GM23338 (cell line): Measurements from ENCODE around the gene SLC25A47. TPM values are rescaled to one million over a fixed set of nuclear protein-coding genes. Genes with fewer than 3 reads are reported as not detected.

Experiments used
- ATAC-seq: fragments of 200-7000 bp; cut with Tn5 transposase; 3 replicates; pipeline ENCODE4 v1.9.1; 2020
- DNase-seq: peaks from one replicate; pipeline ENCODE4 v3.0.0-alpha.2; 2015; ENCODE audit warnings: low spot score
- H2AFZ ChIP-seq: fragments of 200-600 bp; sonication (generic); 2 replicates; pipeline ENCODE4 v1.8.0; 2016; ENCODE audit warnings: antibody characterized with exemption, mild to moderate bottlenecking, moderate library complexity
- H3F3A ChIP-seq: fragments of 200-600 bp; sonication (generic); replicated peaks from 2 replicates; pipeline ENCODE4 v1.8.0; 2017; ENCODE audit warnings: antibody characterized with exemption, mixed run types, low read depth
- H3K27ac ChIP-seq: fragments of 200-600 bp; sonication (generic); 2 replicates; pipeline ENCODE4 v1.6.1; 2016; ENCODE audit warnings: low read depth
- H3K27me3 ChIP-seq: fragments of 200-600 bp; sonication (generic); 2 replicates; pipeline ENCODE4 v1.8.0; 2016; ENCODE audit warnings: mild to moderate bottlenecking, mixed run types, moderate library complexity; ENCODE audit not compliant: insufficient read depth
- H3K36me3 ChIP-seq: fragments of 200-600 bp; sonication (generic); 2 replicates; pipeline ENCODE4 v1.8.0; 2016; ENCODE audit warnings: mild to moderate bottlenecking; ENCODE audit not compliant: insufficient read depth
- H3K4me1 ChIP-seq: fragments of 200-600 bp; sonication (generic); 2 replicates; pipeline ENCODE4 v1.8.0; 2016; ENCODE audit warnings: mild to moderate bottlenecking, moderate library complexity; ENCODE audit not compliant: insufficient read depth
- H3K4me2 ChIP-seq: fragments of 200-600 bp; sonication (generic); 2 replicates; pipeline ENCODE4 v1.7.1; 2017; ENCODE audit warnings: mixed run types
- H3K4me3 ChIP-seq: fragments of 200-600 bp; sonication (generic); 2 replicates; pipeline ENCODE4 v1.6.1; 2016; ENCODE audit warnings: mixed run types
- H3K79me2 ChIP-seq: fragments of 200-600 bp; sonication (generic); replicated peaks from 2 replicates; pipeline ENCODE4 v1.8.0; 2017; ENCODE audit warnings: mild to moderate bottlenecking; ENCODE audit not compliant: insufficient read depth
- H3K9me2 ChIP-seq: fragments of 200-600 bp; sonication (generic); 2 replicates; pipeline ENCODE4 v1.8.0; 2017; ENCODE audit not compliant: insufficient read depth
- H4K20me1 ChIP-seq: fragments of 200-600 bp; sonication (generic); replicated peaks from 2 replicates; pipeline ENCODE4 v1.8.0; 2017; ENCODE audit warnings: mild to moderate bottlenecking; ENCODE audit not compliant: insufficient read depth
- H3K27ac Mint-ChIP-seq: 2 replicates; pipeline ENCODE4 v1.8.0; 2020; ENCODE audit warnings: inconsistent platforms, mild to moderate bottlenecking, moderate library complexity, mixed read lengths
- H3K27me3 Mint-ChIP-seq: 3 replicates; pipeline ENCODE4 v1.8.0; 2022; ENCODE audit warnings: low read depth, mild to moderate bottlenecking, moderate library complexity, mixed read lengths, inconsistent platforms; ENCODE audit not compliant: insufficient read depth, poor library complexity
- H3K36me3 Mint-ChIP-seq: 3 replicates; pipeline ENCODE4 v1.8.0; 2021; ENCODE audit warnings: low read depth, mild to moderate bottlenecking, inconsistent platforms, moderate library complexity, mixed read lengths
- H3K4me1 Mint-ChIP-seq: 3 replicates; pipeline ENCODE4 v1.8.0; 2020; ENCODE audit warnings: mild to moderate bottlenecking, inconsistent platforms, mixed read lengths
- H3K4me3 Mint-ChIP-seq: 3 replicates; pipeline ENCODE4 v1.8.0; 2021; ENCODE audit warnings: moderate library complexity, mild to moderate bottlenecking, inconsistent platforms, mixed read lengths
- H3K9me3 Mint-ChIP-seq: 3 replicates; pipeline ENCODE4 v1.8.0; 2020; ENCODE audit warnings: moderate library complexity, mild to moderate bottlenecking, inconsistent platforms, mixed read lengths
- CREB1 ChIP-seq: fragments of 250-450 bp; sonication (Bioruptor Pico); IDR thresholded peaks from 2 replicates; pipeline ENCODE4 v1.5.0; 2020; ENCODE audit warnings: low read depth, mild to moderate bottlenecking, moderate library complexity
- EZH2 ChIP-seq: fragments of 200-600 bp; sonication (generic); IDR thresholded peaks from one replicate; pipeline ENCODE4 v1.8.0; 2017; ENCODE audit warnings: antibody characterized with exemption, mild to moderate bottlenecking, low read depth; ENCODE audit not compliant: unreplicated experiment
- EZH2phosphoT487 ChIP-seq: fragments of 200-600 bp; sonication (generic); IDR thresholded peaks from one replicate; pipeline ENCODE4 v1.8.1; 2018; ENCODE audit warnings: antibody characterized with exemption; ENCODE audit not compliant: unreplicated experiment
- NANOG ChIP-seq: IDR thresholded peaks from 2 replicates; pipeline ENCODE4 v1.6.1; 2016; ENCODE audit warnings: antibody characterized with exemption, borderline replicate concordance
- ZNF331 ChIP-seq: fragments of 250-450 bp; sonication (Bioruptor Pico); IDR thresholded peaks from 2 replicates; pipeline ENCODE4 v1.5.0; 2020; ENCODE audit warnings: low read depth, mild to moderate bottlenecking, moderate library complexity
- polyA plus RNA-seq: library from polyadenylated mRNA; unstranded; fragments of >200 nt; fragmentation: Nextera tagmentation; extraction: Ambion mirVana; gene quantifications from 2 replicates; pipeline ENCODE4 v1.2.1, GENCODE V29; 2016
- total RNA-seq: library from RNA; depleted of rRNA; stranded (reverse); fragments of >200 nt; shearing (Covaris generic); gene quantifications from 2 replicates; pipeline ENCODE4 v1.2.3, GENCODE V29; 2014
- TF ChIP-seq, protein P1 (sequence below): fragments of 250-450 bp; sonication (Bioruptor Pico); IDR thresholded peaks from 2 replicates; pipeline ENCODE4 v1.5.0; 2020; ENCODE audit warnings: mild to moderate bottlenecking, moderate library complexity
- TF ChIP-seq, protein P2 (sequence below): IDR thresholded peaks from 2 replicates; pipeline ENCODE4 v1.6.1; 2016; ENCODE audit warnings: antibody characterized with exemption
- TF ChIP-seq, protein P3 (sequence below): IDR thresholded peaks from one replicate; pipeline ENCODE4 v1.6.1; 2018; ENCODE audit warnings: antibody characterized with exemption; ENCODE audit not compliant: unreplicated experiment

Gene SLC25A47
- total and polyA plus RNA-seq, 2 experiments from 2014 or later = not detected

DNA sequence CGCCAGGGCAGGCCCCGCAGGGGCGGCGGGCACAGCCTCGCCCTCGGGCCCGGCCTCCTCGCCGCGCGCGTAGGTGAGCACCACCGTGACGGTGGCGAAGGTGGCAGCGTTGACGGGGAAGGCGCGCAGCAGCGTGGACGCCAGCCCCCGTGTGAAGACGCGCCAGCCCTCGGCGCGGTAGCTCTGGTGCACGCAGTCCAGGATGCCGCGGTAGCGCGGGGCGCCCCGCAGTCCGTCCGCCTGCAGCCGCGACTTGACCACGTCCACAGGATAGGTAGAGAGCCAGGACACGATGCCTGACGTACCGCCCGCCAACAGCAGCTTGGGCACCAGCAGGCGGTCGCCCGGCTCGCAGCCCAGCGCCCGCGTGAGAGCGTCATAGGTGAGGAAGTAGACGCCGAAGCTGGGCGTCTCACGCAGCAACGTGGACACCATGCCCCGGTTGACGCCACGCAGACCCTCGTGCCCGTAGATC is 30.8 kb upstream of the SLC25A47 start:
- H2AFZ ChIP-seq = no peak overlapping the region
- no peaks in the 10 kb centered on the region for H3K9me2 ChIP-seq
- Mint-ChIP-seq H3K4me3 (no peak overlapping the region), H3K27me3 (peaks cover 6% of the 10 kb centered on the region), H3K4me1 (peaks cover 26% of the 10 kb centered on the region), H3K36me3 (peaks cover 43% of the 10 kb centered on the region), H3K9me3 (no peaks in the 10 kb centered on the region), H3K27ac (no peak overlapping the region)
- H3K4me3 ChIP-seq = no peak overlapping the region
- H4K20me1 ChIP-seq = peaks cover 27% of the 10 kb centered on the region
- H3K27ac ChIP-seq = no peak overlapping the region
- no peak overlapping the region for H3K4me2 ChIP-seq
- no peaks in the 10 kb centered on the region; the same call in 1 of the 2 replicates for H3K36me3 ChIP-seq
- TF ChIP-seq, protein P1, sequence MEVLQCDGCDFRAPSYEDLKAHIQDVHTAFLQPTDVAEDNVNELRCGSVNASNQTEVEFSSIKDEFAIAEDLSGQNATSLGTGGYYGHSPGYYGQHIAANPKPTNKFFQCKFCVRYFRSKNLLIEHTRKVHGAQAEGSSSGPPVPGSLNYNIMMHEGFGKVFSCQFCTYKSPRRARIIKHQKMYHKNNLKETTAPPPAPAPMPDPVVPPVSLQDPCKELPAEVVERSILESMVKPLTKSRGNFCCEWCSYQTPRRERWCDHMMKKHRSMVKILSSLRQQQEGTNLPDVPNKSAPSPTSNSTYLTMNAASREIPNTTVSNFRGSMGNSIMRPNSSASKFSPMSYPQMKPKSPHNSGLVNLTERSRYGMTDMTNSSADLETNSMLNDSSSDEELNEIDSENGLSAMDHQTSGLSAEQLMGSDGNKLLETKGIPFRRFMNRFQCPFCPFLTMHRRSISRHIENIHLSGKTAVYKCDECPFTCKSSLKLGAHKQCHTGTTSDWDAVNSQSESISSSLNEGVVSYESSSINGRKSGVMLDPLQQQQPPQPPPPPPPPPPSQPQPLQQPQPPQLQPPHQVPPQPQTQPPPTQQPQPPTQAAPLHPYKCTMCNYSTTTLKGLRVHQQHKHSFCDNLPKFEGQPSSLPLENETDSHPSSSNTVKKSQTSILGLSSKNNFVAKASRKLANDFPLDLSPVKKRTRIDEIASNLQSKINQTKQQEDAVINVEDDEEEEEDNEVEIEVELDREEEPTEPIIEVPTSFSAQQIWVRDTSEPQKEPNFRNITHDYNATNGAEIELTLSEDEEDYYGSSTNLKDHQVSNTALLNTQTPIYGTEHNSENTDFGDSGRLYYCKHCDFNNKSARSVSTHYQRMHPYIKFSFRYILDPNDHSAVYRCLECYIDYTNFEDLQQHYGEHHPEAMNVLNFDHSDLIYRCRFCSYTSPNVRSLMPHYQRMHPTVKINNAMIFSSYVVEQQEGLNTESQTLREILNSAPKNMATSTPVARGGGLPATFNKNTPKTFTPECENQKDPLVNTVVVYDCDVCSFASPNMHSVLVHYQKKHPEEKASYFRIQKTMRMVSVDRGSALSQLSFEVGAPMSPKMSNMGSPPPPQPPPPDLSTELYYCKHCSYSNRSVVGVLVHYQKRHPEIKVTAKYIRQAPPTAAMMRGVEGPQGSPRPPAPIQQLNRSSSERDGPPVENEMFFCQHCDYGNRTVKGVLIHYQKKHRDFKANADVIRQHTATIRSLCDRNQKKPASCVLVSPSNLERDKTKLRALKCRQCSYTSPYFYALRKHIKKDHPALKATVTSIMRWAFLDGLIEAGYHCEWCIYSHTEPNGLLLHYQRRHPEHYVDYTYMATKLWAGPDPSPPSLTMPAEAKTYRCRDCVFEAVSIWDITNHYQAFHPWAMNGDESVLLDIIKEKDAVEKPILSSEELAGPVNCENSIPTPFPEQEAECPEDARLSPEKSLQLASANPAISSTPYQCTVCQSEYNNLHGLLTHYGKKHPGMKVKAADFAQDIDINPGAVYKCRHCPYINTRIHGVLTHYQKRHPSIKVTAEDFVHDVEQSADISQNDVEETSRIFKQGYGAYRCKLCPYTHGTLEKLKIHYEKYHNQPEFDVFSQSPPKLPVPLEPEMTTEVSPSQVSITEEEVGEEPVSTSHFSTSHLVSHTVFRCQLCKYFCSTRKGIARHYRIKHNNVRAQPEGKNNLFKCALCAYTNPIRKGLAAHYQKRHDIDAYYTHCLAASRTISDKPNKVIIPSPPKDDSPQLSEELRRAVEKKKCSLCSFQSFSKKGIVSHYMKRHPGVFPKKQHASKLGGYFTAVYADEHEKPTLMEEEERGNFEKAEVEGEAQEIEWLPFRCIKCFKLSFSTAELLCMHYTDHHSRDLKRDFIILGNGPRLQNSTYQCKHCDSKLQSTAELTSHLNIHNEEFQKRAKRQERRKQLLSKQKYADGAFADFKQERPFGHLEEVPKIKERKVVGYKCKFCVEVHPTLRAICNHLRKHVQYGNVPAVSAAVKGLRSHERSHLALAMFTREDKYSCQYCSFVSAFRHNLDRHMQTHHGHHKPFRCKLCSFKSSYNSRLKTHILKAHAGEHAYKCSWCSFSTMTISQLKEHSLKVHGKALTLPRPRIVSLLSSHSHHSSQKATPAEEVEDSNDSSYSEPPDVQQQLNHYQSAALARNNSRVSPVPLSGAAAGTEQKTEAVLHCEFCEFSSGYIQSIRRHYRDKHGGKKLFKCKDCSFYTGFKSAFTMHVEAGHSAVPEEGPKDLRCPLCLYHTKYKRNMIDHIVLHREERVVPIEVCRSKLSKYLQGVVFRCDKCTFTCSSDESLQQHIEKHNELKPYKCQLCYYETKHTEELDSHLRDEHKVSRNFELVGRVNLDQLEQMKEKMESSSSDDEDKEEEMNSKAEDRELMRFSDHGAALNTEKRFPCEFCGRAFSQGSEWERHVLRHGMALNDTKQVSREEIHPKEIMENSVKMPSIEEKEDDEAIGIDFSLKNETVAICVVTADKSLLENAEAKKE (CRISPR knock-in tag) = no peak
- TF ChIP-seq ZNF331 (CRISPR knock-in tag) (no peak), NANOG (no peak), EZH2phosphoT487 (no peak), CREB1 (no peak), EZH2 (no peak)
- TF ChIP-seq, protein P2, sequence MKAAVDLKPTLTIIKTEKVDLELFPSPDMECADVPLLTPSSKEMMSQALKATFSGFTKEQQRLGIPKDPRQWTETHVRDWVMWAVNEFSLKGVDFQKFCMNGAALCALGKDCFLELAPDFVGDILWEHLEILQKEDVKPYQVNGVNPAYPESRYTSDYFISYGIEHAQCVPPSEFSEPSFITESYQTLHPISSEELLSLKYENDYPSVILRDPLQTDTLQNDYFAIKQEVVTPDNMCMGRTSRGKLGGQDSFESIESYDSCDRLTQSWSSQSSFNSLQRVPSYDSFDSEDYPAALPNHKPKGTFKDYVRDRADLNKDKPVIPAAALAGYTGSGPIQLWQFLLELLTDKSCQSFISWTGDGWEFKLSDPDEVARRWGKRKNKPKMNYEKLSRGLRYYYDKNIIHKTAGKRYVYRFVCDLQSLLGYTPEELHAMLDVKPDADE = no peak
- TF ChIP-seq, protein P3, sequence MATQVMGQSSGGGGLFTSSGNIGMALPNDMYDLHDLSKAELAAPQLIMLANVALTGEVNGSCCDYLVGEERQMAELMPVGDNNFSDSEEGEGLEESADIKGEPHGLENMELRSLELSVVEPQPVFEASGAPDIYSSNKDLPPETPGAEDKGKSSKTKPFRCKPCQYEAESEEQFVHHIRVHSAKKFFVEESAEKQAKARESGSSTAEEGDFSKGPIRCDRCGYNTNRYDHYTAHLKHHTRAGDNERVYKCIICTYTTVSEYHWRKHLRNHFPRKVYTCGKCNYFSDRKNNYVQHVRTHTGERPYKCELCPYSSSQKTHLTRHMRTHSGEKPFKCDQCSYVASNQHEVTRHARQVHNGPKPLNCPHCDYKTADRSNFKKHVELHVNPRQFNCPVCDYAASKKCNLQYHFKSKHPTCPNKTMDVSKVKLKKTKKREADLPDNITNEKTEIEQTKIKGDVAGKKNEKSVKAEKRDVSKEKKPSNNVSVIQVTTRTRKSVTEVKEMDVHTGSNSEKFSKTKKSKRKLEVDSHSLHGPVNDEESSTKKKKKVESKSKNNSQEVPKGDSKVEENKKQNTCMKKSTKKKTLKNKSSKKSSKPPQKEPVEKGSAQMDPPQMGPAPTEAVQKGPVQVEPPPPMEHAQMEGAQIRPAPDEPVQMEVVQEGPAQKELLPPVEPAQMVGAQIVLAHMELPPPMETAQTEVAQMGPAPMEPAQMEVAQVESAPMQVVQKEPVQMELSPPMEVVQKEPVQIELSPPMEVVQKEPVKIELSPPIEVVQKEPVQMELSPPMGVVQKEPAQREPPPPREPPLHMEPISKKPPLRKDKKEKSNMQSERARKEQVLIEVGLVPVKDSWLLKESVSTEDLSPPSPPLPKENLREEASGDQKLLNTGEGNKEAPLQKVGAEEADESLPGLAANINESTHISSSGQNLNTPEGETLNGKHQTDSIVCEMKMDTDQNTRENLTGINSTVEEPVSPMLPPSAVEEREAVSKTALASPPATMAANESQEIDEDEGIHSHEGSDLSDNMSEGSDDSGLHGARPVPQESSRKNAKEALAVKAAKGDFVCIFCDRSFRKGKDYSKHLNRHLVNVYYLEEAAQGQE = no peak
- H3F3A ChIP-seq = peaks cover 8% of the 10 kb centered on the region; the same call in 1 of the 2 replicates
- 0 out of 2 replicates have a peak, but pooled peaks cover under 1% of the 10 kb centered on the region for H3K4me1 ChIP-seq
- DNase-seq (no peak), ATAC-seq (no peak)
- no peaks in the 10 kb centered on the region for H3K79me2 ChIP-seq
- H3K27me3 ChIP-seq = no peaks in the 10 kb centered on the region
